ENCODE results near the gene GFOD1. TPM values are rescaled to one million over a fixed set of nuclear protein-coding genes. Genes with fewer than 3 reads are reported as not detected.

GFOD1 gene
- total RNA-seq, 6 experiments from 2014 or later: 2.3 to 4.7 (median 2.9) TPM

DNA sequence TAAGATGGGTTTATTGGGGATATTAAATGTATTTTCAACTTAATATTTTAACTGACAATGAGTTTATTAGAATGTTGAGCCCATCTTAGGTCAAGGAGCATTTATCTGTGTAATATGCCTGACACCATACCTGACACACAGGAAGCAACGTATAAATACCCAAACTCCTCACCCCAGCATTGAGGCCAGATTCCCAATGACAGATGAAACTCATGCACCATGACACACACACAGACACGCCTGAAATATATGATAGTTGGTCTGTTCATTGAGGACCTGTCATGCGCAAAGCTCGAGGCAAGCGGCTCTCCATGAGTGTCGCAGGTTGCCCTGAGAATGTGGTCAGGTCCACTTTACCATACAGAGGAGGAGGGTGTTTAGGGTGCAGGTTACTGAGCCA is 64.1 kb downstream of the GFOD1 start:
- no peak overlapping the region for H3K4me3 Mint-ChIP-seq
- DNase-seq: no peak
- TF ChIP-seq, protein P1, sequence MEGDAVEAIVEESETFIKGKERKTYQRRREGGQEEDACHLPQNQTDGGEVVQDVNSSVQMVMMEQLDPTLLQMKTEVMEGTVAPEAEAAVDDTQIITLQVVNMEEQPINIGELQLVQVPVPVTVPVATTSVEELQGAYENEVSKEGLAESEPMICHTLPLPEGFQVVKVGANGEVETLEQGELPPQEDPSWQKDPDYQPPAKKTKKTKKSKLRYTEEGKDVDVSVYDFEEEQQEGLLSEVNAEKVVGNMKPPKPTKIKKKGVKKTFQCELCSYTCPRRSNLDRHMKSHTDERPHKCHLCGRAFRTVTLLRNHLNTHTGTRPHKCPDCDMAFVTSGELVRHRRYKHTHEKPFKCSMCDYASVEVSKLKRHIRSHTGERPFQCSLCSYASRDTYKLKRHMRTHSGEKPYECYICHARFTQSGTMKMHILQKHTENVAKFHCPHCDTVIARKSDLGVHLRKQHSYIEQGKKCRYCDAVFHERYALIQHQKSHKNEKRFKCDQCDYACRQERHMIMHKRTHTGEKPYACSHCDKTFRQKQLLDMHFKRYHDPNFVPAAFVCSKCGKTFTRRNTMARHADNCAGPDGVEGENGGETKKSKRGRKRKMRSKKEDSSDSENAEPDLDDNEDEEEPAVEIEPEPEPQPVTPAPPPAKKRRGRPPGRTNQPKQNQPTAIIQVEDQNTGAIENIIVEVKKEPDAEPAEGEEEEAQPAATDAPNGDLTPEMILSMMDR (IDR thresholded peaks at IDR 0.05): no peak
- peaks cover 25% of the 10 kb centered on the region for H3K4me1 Mint-ChIP-seq (ENCODE audit: low read depth)
- no peaks in the 10 kb centered on the region for H3K9me3 Mint-ChIP-seq
- H3K27me3 Mint-ChIP-seq (ENCODE audit: insufficient read depth): peaks cover 2% of the 10 kb centered on the region; the same call in 1 of the 2 replicates
- H3K36me3 Mint-ChIP-seq (ENCODE audit: low read depth): no peaks in the 10 kb centered on the region
- no peak overlapping the region for H3K27ac Mint-ChIP-seq

DNA sequence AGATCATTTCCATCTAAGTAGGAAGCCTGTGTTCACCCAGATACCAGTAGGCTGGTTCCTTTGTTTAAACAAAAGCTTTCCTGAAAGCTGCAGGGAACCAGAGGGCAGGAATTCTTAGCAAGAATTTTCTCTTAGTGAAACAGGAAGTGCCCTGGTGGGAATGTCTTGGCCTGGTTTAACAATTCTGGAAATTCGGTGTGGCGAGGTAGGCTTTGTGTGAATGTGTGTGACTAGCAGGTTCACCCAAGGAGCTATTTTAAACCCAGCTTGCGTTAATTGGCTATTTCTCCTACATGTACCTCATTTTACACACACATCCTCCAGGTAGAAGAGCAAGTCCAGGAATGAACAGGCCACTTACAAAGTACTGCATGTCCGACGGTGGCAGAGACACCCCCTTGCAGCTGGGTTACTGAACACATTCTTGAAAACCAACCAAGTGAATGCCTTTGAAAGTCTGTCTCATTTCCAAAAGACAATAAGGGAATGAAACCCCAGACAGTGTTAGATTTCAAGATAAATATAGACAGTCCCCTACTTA is 64.6 kb downstream of the GFOD1 start:
- TF ChIP-seq, protein P1 (IDR thresholded peaks at IDR 0.05): no peak
- peaks cover 2% of the 10 kb centered on the region; the same call in 1 of the 2 replicates for H3K27me3 Mint-ChIP-seq (ENCODE audit: insufficient read depth)
- H3K36me3 Mint-ChIP-seq (ENCODE audit: low read depth): no peaks in the 10 kb centered on the region
- H3K27ac Mint-ChIP-seq: no peak overlapping the region
- DNase-seq: no peak
- H3K4me1 Mint-ChIP-seq (ENCODE audit: low read depth): peaks cover 25% of the 10 kb centered on the region
- no peak overlapping the region for H3K4me3 Mint-ChIP-seq
- no peaks in the 10 kb centered on the region for H3K9me3 Mint-ChIP-seq

DNA sequence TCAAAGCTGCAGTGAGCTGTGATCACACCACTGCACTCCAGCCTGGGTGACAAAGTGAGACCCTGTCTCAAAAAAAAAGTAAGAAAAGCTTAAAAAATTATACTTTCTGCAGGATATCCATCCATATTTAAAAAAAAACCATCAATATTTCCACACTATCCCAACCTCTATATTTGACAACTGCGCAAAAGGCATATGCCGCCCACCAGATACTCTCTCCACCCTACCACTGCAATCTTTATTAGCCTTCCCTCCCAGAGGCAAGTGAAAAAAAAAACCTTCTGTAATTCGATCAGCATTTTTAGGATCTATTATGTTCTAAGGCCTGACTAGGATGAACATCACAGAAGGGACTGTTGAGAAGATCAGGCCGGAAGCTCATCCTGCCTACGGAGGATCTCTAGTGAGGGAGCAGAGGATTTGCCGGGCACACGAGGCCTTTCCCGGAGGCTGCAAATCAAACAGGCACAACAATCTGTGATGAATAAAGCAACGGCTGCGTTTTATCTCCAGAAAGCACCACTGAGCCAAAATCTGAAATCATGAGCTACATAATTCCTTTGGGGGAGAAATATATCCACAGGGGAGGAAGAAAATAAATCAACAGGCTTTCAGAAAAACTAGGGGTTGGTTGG is 65.9 kb downstream of the GFOD1 start:
- Mint-ChIP-seq H3K27ac (no peak overlapping the region), H3K4me3 (no peak overlapping the region), H3K4me1 (ENCODE audit: low read depth) (peaks cover 25% of the 10 kb centered on the region), H3K36me3 (ENCODE audit: low read depth) (no peaks in the 10 kb centered on the region), H3K27me3 (ENCODE audit: insufficient read depth) (peaks cover 2% of the 10 kb centered on the region; the same call in 1 of the 2 replicates), H3K9me3 (no peaks in the 10 kb centered on the region)
- TF ChIP-seq, protein P1 (IDR thresholded peaks at IDR 0.05): no peak
- DNase-seq: no peak

DNA sequence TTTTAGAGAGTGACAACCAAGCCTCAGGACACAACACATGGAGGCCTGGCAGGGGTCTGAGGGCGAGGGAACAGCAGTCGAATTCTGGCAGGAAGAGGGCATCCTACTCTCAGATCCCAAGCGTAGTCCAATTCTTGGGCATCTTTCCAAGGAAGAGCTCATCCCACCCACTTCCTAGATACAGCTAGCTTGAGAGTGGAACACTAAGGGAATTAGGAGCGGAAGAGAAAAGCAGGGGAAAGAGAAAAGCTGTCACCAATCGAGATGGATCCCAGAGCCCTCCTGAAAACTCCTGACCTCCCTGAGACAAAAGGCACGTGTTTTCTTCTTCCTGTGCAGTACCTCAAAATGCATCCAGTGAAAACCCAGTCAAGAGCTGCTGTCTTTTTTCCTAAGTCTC is 67.1 kb downstream of the GFOD1 start:
- Mint-ChIP-seq H3K27me3 (ENCODE audit: insufficient read depth) (peaks cover 2% of the 10 kb centered on the region; the same call in 1 of the 2 replicates), H3K9me3 (no peaks in the 10 kb centered on the region), H3K4me1 (ENCODE audit: low read depth) (peaks cover 15% of the 10 kb centered on the region), H3K36me3 (ENCODE audit: low read depth) (no peaks in the 10 kb centered on the region), H3K4me3 (no peak overlapping the region), H3K27ac (no peak overlapping the region)
- TF ChIP-seq, protein P1 (IDR thresholded peaks at IDR 0.05): no peak
- no peak for DNase-seq

DNA sequence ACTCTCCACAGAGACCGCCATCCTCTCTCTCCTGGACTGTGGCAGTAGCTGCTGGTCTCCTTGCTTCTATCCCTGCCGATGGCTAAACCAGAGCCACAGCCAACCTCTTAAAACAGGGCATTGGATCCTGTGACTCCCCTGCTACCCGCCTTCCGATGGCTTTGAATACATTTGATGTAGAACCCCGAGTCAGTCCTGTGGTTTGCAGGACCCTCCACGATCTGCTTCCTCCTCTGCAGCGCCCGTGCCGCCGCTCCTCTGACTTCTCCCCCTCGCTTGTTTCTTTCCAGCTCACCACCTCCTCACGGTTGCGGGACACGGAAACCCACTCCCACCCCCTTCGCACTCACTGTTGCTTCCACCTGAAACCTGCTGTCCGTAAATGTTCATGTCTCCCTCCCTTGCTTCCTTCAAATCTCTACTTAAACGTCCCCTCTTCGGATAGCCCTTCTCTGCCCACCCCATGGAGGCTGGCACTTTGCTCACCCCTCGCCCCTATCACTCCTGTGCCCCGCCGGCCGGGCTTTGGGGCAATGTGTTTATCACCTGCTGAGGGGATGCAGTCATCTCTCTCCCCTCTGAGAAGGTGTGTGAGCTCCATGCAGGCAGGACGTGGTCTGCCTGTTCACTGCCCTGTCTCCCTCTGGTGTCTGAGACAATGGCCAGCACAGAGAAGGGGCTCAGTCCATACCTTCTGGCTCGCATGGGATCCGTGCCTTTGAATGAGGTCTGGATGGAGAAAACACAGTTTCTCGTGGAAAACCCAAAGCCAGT is 67.8 kb downstream of the GFOD1 start:
- peaks cover 10% of the 10 kb centered on the region; the same call in 1 of the 2 replicates for H3K4me1 Mint-ChIP-seq (ENCODE audit: low read depth)
- TF ChIP-seq, protein P1 (IDR thresholded peaks at IDR 0.05): no peak
- H3K36me3 Mint-ChIP-seq (ENCODE audit: low read depth): no peaks in the 10 kb centered on the region
- no peak for DNase-seq
- H3K27me3 Mint-ChIP-seq (ENCODE audit: insufficient read depth): peaks cover 2% of the 10 kb centered on the region; the same call in 1 of the 2 replicates
- no peak overlapping the region for H3K4me3 Mint-ChIP-seq
- no peaks in the 10 kb centered on the region for H3K9me3 Mint-ChIP-seq
- no peak overlapping the region for H3K27ac Mint-ChIP-seq
